ENCODE results near the gene MIPEP. TPM values are rescaled to one million over a fixed set of nuclear protein-coding genes. Genes with fewer than 3 reads are reported as not detected.

Gene MIPEP
- total and polyA plus RNA-seq, 2 donors (not counting 1 experiment from before 2014, with no cell fraction given), result 90.0 to 92.5 TPM

GRCh38 chr13:23692816-23693215, 196.4 kb downstream of the MIPEP start:
- Histone ChIP-seq H3K27ac (ENCODE audit: insufficient read depth, low read length) (no peak overlapping the region), H3K9ac (ENCODE audit: insufficient read depth, low read length) (no peak overlapping the region), H3K4me3 (replicated peaks in 1 of 4; ENCODE audit: control extremely low read depth in 1 of 4, insufficient read depth in 1 of 4, low read depth in 3 of 4, low read length in 4 of 4) (no peak overlapping the region), H3K36me3 (ENCODE audit: control insufficient read depth, insufficient read depth, low read length) (no peaks in the 10 kb centered on the region), H3K27me3 (ENCODE audit: control insufficient read depth, insufficient read depth, low read length) (no peaks in the 10 kb centered on the region), H3K4me1 (ENCODE audit: control insufficient read depth, extremely low read depth, insufficient read depth, low read length) (no peaks in the 10 kb centered on the region), H3K79me2 (ENCODE audit: control insufficient read depth, insufficient read depth, low read length) (no peaks in the 10 kb centered on the region), H4K20me1 (ENCODE audit: control insufficient read depth, extremely low read depth, insufficient read depth, low read length) (no peaks in the 10 kb centered on the region), H3K9me3 (ENCODE audit: control insufficient read depth, insufficient read depth, low read depth, low read length) (no peaks in the 10 kb centered on the region), H2AFZ (ENCODE audit: low read length) (no peak overlapping the region), H3K4me2 (ENCODE audit: extremely low read depth, insufficient read depth, low read length) (no peak overlapping the region)
- no peak for TF ChIP-seq CTCF (conservative IDR thresholded peaks at IDR 0.05 in 1 of 2, IDR thresholded peaks at IDR 0.05 in 1 of 2; ENCODE audit: low read depth in 1 of 2, low read length in 2 of 2)
- no peak for TF ChIP-seq EZH2 (IDR thresholded peaks at IDR 0.05; ENCODE audit: low read length, missing control alignments)
- no peak for DNase-seq (ENCODE audit: low read depth in 2 of 2)

GRCh38 chr13:23690668-23691067, 198.5 kb downstream of the MIPEP start:
- no peaks in the 10 kb centered on the region for H3K36me3 ChIP-seq (ENCODE audit: control insufficient read depth, insufficient read depth, low read length)
- no peaks in the 10 kb centered on the region for H3K79me2 ChIP-seq (ENCODE audit: control insufficient read depth, insufficient read depth, low read length)
- no peaks in the 10 kb centered on the region for H3K4me1 ChIP-seq (ENCODE audit: control insufficient read depth, extremely low read depth, insufficient read depth, low read length)
- no peak overlapping the region for H3K9ac ChIP-seq (ENCODE audit: insufficient read depth, low read length)
- no peak overlapping the region for H2AFZ ChIP-seq (ENCODE audit: low read length)
- TF ChIP-seq CTCF (conservative IDR thresholded peaks at IDR 0.05 in 1 of 2, IDR thresholded peaks at IDR 0.05 in 1 of 2; ENCODE audit: low read depth in 1 of 2, low read length in 2 of 2), result no peak
- no peak for TF ChIP-seq EZH2 (IDR thresholded peaks at IDR 0.05; ENCODE audit: low read length, missing control alignments)
- H3K27me3 ChIP-seq (ENCODE audit: control insufficient read depth, insufficient read depth, low read length), result no peaks in the 10 kb centered on the region
- no peak overlapping the region for H3K4me3 ChIP-seq (replicated peaks in 1 of 4; ENCODE audit: control extremely low read depth in 1 of 4, insufficient read depth in 1 of 4, low read depth in 3 of 4, low read length in 4 of 4)
- no peak for DNase-seq (ENCODE audit: low read depth in 2 of 2)
- no peaks in the 10 kb centered on the region for H4K20me1 ChIP-seq (ENCODE audit: control insufficient read depth, extremely low read depth, insufficient read depth, low read length)
- H3K4me2 ChIP-seq (ENCODE audit: extremely low read depth, insufficient read depth, low read length), result no peak overlapping the region
- no peak overlapping the region for H3K27ac ChIP-seq (ENCODE audit: insufficient read depth, low read length)
- H3K9me3 ChIP-seq (ENCODE audit: control insufficient read depth, insufficient read depth, low read depth, low read length), result no peaks in the 10 kb centered on the region

- no peaks in the 10 kb centered on the region for H3K9me3 ChIP-seq (ENCODE audit: control insufficient read depth, insufficient read depth, low read depth, low read length)
- DNase-seq (ENCODE audit: low read depth in 2 of 2), result no peak
- H3K4me1 ChIP-seq (ENCODE audit: control insufficient read depth, extremely low read depth, insufficient read depth, low read length), result no peaks in the 10 kb centered on the region
- no peak overlapping the region for H3K27ac ChIP-seq (ENCODE audit: insufficient read depth, low read length)
- no peak overlapping the region for H3K9ac ChIP-seq (ENCODE audit: insufficient read depth, low read length)
- no peaks in the 10 kb centered on the region for H3K79me2 ChIP-seq (ENCODE audit: control insufficient read depth, insufficient read depth, low read length)
- H3K27me3 ChIP-seq (ENCODE audit: control insufficient read depth, insufficient read depth, low read length), result no peaks in the 10 kb centered on the region
- no peak overlapping the region for H3K4me2 ChIP-seq (ENCODE audit: extremely low read depth, insufficient read depth, low read length)
- TF ChIP-seq CTCF (conservative IDR thresholded peaks at IDR 0.05 in 1 of 2, IDR thresholded peaks at IDR 0.05 in 1 of 2; ENCODE audit: low read depth in 1 of 2, low read length in 2 of 2) (no peak), EZH2 (IDR thresholded peaks at IDR 0.05; ENCODE audit: low read length, missing control alignments) (no peak)
- H3K36me3 ChIP-seq (ENCODE audit: control insufficient read depth, insufficient read depth, low read length), result no peaks in the 10 kb centered on the region
- no peak overlapping the region for H2AFZ ChIP-seq (ENCODE audit: low read length)
- H3K4me3 ChIP-seq (replicated peaks in 1 of 4; ENCODE audit: control extremely low read depth in 1 of 4, insufficient read depth in 1 of 4, low read depth in 3 of 4, low read length in 4 of 4), result no peak overlapping the region
- H4K20me1 ChIP-seq (ENCODE audit: control insufficient read depth, extremely low read depth, insufficient read depth, low read length), result no peaks in the 10 kb centered on the region
Measured at GRCh38 chr13:23688336-23688735, 200.9 kb downstream of the MIPEP start.
